Measurements from ENCODE around the gene MC3R.

DNA sequence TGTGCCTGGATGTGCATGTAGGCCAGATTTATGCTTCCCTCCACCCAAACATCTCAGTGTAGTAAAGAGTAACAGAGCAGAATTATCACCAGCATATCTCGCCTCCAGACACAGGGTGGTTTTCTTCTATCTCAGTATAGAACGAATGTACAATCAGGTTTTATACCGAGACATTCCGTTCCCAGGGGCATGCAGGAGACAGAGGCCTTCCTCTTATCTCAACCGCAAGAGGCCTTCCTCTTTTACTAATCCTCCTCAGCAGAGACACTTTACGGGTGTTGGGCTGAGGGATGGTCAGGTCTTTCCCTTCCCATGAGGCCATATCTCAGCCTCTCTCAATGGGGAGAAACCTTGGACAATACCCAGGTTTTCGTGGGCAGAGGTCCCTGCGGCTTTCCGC lies 36.4 kb upstream of the MC3R start:
- TF ChIP-seq POLR2AphosphoS5 (IDR thresholded peaks at IDR 0.05) (no peak), POLR2A (IDR thresholded peaks at IDR 0.05) (no peak)
- TF ChIP-seq, protein P1, sequence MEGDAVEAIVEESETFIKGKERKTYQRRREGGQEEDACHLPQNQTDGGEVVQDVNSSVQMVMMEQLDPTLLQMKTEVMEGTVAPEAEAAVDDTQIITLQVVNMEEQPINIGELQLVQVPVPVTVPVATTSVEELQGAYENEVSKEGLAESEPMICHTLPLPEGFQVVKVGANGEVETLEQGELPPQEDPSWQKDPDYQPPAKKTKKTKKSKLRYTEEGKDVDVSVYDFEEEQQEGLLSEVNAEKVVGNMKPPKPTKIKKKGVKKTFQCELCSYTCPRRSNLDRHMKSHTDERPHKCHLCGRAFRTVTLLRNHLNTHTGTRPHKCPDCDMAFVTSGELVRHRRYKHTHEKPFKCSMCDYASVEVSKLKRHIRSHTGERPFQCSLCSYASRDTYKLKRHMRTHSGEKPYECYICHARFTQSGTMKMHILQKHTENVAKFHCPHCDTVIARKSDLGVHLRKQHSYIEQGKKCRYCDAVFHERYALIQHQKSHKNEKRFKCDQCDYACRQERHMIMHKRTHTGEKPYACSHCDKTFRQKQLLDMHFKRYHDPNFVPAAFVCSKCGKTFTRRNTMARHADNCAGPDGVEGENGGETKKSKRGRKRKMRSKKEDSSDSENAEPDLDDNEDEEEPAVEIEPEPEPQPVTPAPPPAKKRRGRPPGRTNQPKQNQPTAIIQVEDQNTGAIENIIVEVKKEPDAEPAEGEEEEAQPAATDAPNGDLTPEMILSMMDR (IDR thresholded peaks at IDR 0.05): no peak
